ENCODE results near the gene FLOT2.
"Not testable (repeated sequence)": the region's sequence is repeated elsewhere in the genome, so short reads cannot be mapped to it uniquely, and the experiment has no call there.

The FLOT2 gene

GRCh38 chr17:28916302-28916934 lies 18.9 kb upstream of the FLOT2 start:
- peak; percentile 42 for DNase-seq
- no peak for ATAC-seq

GRCh38 chr17:28912938-28913333 lies 15.4 kb upstream of the FLOT2 start:
- no peak for DNase-seq
- ATAC-seq: no peak

- ATAC-seq (no peak), DNase-seq (no peak)
Measured at GRCh38 chr17:28912281-28912937, 14.9 kb upstream of the FLOT2 start.

- ATAC-seq (no peak), DNase-seq (no peak)
Measured at GRCh38 chr17:28911411-28912045, 14.0 kb upstream of the FLOT2 start.

DNA sequence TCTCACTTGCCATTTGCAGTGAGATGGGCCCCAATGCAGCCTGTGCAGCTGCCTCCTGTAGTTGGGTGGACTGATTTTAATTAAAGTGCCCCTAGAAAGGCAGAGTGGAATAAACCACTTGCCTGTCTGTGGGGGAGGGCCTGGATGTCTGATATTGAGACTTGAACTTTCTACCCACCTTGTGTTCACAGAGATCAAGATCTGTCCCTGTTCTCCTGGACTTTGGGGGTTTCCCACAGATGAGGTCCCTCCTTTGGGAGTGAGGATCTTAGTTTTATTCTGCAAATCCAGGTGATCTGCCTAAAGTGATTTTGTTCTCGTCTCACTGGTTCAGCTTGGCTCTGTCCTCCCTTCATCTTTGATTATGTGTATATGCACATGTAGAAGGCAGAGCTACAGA lies 13.0 kb upstream of the FLOT2 start:
- no peak for ATAC-seq
- no peak for DNase-seq

- no peak for DNase-seq
- no peak for ATAC-seq
Measured at GRCh38 chr17:28908640-28909167, 11.2 kb upstream of the FLOT2 start.

DNA sequence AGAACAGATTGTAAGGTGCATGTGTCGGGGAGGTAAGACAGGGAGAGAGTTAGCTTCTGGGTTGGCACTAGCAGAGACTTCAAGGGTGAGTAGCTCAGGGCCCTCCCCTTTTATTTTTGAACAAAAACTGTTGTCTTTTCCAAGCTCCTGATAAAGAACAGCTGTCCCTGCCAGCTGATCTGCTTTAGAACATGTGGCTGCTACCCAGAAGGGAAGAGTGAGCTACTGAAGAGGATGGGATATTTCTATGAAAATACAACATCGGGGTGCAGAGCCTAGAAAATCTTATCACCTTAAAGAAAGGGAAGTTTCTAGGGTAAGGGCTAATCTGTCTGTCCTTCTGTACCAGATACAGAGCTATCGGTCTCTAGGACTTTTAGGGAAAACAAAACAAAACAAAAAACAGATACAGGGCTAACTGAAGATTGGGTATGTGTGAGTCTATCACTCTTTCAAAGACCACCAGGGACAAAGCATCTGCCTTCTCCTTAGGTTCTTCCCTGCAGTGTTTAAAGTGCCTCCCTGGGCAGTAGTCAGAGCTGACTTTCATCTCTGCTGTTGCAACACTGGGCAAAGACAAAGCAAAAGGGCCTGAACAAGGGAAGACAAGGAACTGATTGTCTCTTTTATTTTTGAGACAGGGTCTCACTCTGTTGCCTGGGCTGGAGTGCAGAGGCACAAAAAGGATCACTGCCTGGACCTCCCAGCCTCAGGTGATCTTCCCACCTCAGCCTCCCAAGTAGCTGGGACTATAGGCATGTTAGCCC lies 10.4 kb upstream of the FLOT2 start:
- ATAC-seq: no peak
- DNase-seq: no peak

- ATAC-seq (no peak), DNase-seq (no peak)
Measured at GRCh38 chr17:28906706-28907438, 9.3 kb upstream of the FLOT2 start.

DNA sequence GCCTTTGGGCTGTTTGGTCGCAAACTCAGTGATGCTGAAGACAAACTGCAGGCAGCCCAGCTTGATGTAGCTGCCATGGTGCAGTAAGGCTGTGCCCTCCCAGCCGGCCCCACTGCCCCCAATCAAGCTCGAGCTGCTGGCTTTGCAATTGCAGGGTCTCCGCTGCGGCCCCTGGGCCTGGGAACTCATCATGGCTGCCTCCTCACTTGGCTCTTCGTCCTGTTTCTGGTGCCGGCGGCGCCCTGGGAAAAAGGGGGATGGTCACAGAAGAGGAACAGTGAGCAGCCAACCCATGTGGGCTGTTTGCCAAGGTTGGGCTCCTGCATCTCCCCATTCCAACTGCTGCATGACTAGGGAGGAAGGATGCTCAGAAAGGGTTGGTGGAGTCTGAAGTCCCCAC lies 8.7 kb upstream of the FLOT2 start:
- DNase-seq (no peak), ATAC-seq (no peak)

DNA sequence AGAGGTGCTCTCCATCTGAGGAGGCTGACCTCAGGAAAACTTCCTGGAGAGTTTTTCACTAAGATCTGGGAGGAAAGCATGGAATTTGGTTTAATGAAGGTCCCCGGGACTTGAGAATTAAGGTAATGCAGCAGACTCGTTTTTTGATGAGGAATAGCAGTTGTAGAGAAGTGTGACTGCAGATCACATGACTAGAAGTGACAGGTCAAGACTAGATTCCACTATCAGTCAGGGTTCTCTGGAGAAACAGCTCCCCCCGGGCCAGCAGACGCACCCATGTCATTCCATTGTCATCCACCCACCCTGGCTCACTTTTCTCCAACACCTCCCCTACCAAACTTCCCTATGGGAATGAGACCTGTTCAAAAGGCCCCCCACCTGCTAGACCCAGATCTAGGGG lies 7.3 kb upstream of the FLOT2 start:
- ATAC-seq (no peak), DNase-seq (no peak)

- DNase-seq, ATAC-seq: not testable (repeated sequence)
Measured at GRCh38 chr17:28903546-28903841, 6.0 kb upstream of the FLOT2 start.

DNA sequence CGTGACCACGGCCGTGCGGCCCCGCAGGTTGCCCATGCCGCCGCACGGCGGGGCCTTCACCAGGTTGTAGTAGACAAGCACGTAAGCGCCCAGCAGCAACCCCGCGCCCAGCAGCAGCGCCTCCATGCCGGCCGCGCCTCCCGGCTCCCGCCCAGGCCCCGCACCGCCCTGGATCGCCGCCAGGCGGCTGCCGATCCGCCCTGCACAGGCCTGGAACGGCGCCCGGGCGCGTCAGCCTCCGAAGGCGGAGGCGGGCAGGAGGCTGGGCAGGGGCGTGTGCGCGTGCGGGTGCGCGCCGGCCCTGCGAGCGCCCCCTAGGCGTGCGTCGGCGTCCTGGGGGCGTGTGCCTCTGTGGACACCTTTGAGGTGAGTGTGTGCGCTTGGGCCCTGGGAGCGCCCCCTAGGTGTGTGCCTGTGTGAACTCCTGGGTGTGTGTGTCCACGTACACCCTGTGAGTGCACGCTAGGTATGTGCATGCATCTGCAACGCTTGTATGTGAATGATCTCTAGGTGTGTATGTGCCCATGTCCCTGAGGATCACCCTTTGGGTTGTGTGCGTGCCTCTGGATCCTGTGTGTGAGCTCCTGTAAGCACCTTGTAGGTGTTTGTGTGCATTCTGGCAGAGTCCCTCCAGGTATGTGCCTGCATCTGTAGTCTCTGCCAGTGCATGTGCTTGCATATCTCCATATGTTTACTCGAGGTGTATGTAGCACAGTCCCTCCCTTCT lies 5.4 kb upstream of the FLOT2 start, which contains the start of gene DHRS13:
DHRS13 (minus strand) TSS at position 261 of the 727 bp plus-strand sequence; CDS start at position 126, 135 bp downstream.
- DNase-seq (peak; percentile 96), ATAC-seq (peak; percentile 96)

DNA sequence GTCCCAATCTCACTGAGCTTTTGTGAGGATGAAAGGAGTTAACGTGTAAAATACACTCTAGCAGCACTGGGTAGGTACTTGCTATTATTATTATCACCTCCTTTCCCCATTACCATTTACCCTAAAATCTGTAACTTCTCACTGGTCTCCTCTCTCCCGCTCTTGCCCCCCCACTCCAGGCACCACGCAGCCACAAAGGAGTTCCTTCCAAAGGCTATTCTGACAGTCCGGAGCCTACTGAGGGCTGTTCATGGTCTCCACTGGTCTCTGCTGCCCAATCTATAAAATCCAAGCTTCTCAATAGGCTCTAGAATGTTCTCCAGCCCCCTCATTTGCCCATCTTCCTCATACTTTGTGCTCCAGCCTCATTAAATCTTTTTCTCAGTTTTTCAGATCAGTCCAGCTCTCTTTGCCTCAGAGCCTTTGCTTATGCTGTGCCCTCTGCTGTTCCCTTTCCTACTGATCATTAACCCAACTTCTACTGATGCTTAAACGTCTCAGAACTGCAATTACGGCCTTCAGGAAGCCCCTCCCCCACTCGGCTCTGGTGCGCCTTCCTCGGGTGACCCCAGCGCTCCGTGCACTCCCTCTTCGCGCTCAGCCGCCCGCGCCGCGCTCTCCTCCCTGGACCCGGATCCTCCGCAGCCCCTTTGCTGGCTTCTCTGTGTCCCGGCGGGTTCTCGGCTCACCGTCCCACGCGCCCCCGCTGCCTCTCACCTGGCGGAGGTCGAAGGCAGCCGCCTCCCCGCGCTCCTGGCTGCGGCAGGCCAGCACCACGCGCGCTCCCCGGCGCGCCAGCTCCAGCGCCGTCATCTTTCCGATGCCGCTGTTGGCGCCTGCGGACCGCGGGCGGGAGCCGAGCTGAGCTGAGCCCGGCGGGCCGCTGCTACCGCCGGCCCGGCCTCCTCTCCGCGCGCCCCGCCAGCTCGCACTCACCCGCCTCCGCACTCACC lies 4.6 kb upstream of the FLOT2 start:
- peak; percentile 74 for DNase-seq
- ATAC-seq: peak; percentile 25

DNA sequence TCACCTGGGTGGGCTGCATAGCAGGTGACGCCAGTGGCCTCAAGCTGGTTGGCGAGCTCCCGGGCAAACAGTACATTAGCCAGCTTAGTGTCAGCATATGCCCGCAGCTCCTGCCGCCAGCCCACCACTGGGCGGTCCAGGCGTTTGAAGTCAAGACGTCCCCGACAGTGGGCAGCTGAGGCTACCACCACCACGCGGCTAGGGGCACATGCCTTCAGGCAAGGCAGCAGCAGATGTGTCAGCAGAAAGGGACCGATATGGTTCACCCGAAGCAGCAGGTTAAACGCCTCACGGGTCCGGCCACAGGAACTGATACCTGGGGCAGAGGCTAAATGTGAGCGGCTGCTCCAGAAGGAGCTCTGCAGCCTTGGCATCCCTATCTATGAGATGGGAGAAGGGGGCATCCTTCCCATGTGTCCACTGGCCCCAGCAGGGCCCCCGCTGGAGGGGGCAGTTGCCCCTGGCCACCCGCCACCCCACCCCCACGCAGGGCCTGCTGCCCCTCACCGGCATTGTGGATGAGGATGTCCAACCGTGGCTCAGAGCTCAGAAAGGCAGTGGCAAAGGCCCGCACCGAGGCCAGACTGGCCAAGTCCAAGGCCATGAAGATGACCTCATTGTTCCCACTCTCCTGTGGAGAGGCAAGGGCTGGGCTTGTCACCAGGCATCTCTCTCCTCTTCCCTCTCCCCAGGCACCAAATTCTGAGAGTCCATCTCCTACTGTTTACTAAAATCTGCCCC lies 3.6 kb upstream of the FLOT2 start:
- DNase-seq: no peak
- ATAC-seq: no peak

GRCh38 chr17:28899212-28899815 lies 1.8 kb upstream of the FLOT2 start:
- no peak for ATAC-seq
- DNase-seq: no peak

DNA sequence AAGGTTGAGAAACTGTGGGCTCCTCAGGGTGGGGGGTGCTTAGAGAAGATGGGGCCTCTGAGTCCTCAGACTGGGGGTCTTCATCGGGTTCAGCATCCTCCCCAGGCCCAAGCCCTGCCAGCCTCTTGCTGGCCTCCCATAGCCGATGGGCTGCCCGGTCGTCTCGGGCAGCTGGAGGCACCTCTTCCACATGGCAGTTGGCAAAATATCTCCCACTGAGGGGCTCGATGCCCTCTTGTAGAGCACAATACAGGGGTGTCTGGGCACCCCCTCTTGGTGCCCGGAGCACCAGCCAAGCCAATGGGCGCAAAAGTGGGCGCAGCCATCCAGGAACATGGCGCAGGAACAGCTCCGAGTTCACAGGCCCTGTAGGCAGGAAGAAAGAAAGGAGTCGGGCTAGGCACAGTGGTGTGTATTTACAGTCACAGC lies 1.0 kb upstream of the FLOT2 start:
- DNase-seq (no peak), ATAC-seq (no peak)

GRCh38 chr17:28897769-28898526 lies 415 bp upstream of the FLOT2 start:
- DNase-seq (no peak), ATAC-seq (peak; percentile 21)

DNA sequence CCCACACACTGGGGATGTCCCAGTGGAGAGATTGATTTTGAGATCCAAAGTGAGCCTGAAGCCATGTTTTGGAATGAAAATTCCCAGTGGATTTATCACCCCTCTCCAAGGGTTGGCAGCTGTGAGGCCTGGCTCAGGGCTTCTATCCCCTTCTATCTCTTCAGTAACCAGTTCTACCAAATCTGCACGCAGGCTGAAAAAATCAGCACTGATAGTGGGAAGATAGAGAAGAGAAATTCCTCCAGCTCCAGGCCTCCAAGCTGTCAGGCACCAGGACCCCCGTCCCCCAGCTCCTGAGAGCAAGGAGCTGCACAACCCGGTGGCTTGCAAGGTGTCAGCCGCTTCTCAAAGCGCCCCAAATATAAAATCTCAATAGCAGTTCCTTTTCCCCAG lies 1.0 kb downstream of the FLOT2 start:
- DNase-seq (no peak), ATAC-seq (no peak)
